Keratinocyte (primary cell): Measurements from ENCODE around the gene SMIM32. TPM values are rescaled to one million over a fixed set of nuclear protein-coding genes. Genes with fewer than 3 reads are reported as not detected.

ENCODE experiments used
- DNase-seq: peaks from one replicate; pipeline ENCODE4 v3.0.0-alpha.2; 2011; ENCODE audit warnings: low read depth, missing footprints, low spot score
- FAIRE-seq: peaks from 2 replicates; lab custom pipeline; 2011; peaks lifted over from hg19 to GRCh38; lab: Jason Lieb, UNC
- H2AFZ ChIP-seq: 2 replicates; pipeline ENCODE4 v1.6.0; 2012; ENCODE audit warnings: low read length, control low read depth, inconsistent platforms; ENCODE audit not compliant: control insufficient read depth
- H3K27ac ChIP-seq: 2 replicates; pipeline ENCODE4 v1.5.1; 2011; ENCODE audit warnings: low read length; ENCODE audit not compliant: control insufficient read depth, insufficient read depth
- H3K27me3 ChIP-seq: 3 replicates; pipeline ENCODE4 v1.6.0; 2011; ENCODE audit warnings: low read length; ENCODE audit not compliant: control insufficient read depth, insufficient read depth; ENCODE audit errors: extremely low read depth
- H3K36me3 ChIP-seq, 2 experiments: 2 replicates in 1 of 2; 3 replicates in 1 of 2; pipeline ENCODE4 v1.5.1; 2011; ENCODE audit warnings: low read length in 2 of 2, mild to moderate bottlenecking in 1 of 2; ENCODE audit not compliant: control insufficient read depth in 2 of 2, insufficient read depth in 2 of 2; ENCODE audit errors: extremely low read depth in 1 of 2
- H3K4me1 ChIP-seq: 3 replicates; pipeline ENCODE4 v1.5.1; 2011; ENCODE audit warnings: low read length; ENCODE audit not compliant: control insufficient read depth, insufficient read depth; ENCODE audit errors: extremely low read depth
- H3K4me2 ChIP-seq: 3 replicates; pipeline ENCODE4 v1.6.0; 2011; ENCODE audit warnings: low read depth, low read length; ENCODE audit not compliant: control insufficient read depth, insufficient read depth; ENCODE audit errors: extremely low read depth
- H3K4me3 ChIP-seq, 3 experiments: fragments of 200-600 bp in 1 of 3; sonication (generic) in 1 of 3; 2 replicates in 2 of 3; 3 replicates in 1 of 3; pipeline ENCODE4 v1.5.1; 2011 to 2016; ENCODE audit warnings: low read length in 3 of 3, mild to moderate bottlenecking in 3 of 3, control low read depth in 2 of 3, inconsistent platforms in 1 of 3, low read depth in 1 of 3, mixed read lengths in 1 of 3, mixed run types in 1 of 3, moderate library complexity in 1 of 3; ENCODE audit not compliant: control insufficient read depth in 2 of 3, insufficient read depth in 2 of 3; ENCODE audit errors: extremely low read depth in 1 of 3
- H3K79me2 ChIP-seq: 2 replicates; pipeline ENCODE4 v1.6.0; 2012; ENCODE audit warnings: low read length; ENCODE audit not compliant: control insufficient read depth, insufficient read depth
- H3K9ac ChIP-seq: 3 replicates; pipeline ENCODE4 v1.6.0; 2011; ENCODE audit warnings: low read length; ENCODE audit not compliant: control insufficient read depth, insufficient read depth; ENCODE audit errors: extremely low read depth
- H3K9me1 ChIP-seq: 3 replicates; pipeline ENCODE4 v1.6.0; 2011; ENCODE audit warnings: low read length; ENCODE audit not compliant: control insufficient read depth, insufficient read depth; ENCODE audit errors: extremely low read depth
- H3K9me3 ChIP-seq: 2 replicates; pipeline ENCODE4 v1.5.1; 2012; ENCODE audit warnings: low read depth, low read length; ENCODE audit not compliant: control insufficient read depth
- H4K20me1 ChIP-seq: 3 replicates; pipeline ENCODE4 v1.6.0; 2011; ENCODE audit warnings: low read length; ENCODE audit not compliant: control insufficient read depth, insufficient read depth; ENCODE audit errors: extremely low read depth
- EZH2 ChIP-seq: IDR thresholded peaks from one replicate; pipeline ENCODE4 v1.6.1; 2012; ENCODE audit warnings: inconsistent platforms, mild to moderate bottlenecking, low read length, moderate library complexity
- dilution Hi-C: fragments of 300-500 bp; cut with MboI; formaldehyde crosslinking; loops from one replicate; pipeline ENCODE4 v1.7.0; 2020; ENCODE audit warnings: low sequenced_read_pairs; ENCODE audit not compliant: extremely low pct_ligation_motif_present
- polyA plus RNA-seq, 5 experiments: library from polyadenylated mRNA; depleted of rRNA in 3 of 5; stranded (reverse) in 3 of 5; stranded (forward) in 1 of 5; unstranded in 1 of 5; fragments of >200 nt; gene quantifications; 1 replicate in 1 of 5; 2 replicates in 3 of 5; 3 replicates in 1 of 5; pipeline versions ENCODE4 v1.2.1 to v1.2.3, GENCODE V29; 2011 to 2012; ENCODE audit warnings: missing spikeins in 2 of 5, low read depth in 1 of 5, low replicate concordance in 1 of 5
- TF ChIP-seq, protein P1 (sequence below), 3 experiments: IDR thresholded peaks in 1 of 3; conservative IDR thresholded peaks in 1 of 3; optimal IDR thresholded peaks in 1 of 3; 2 replicates in 2 of 3; 3 replicates in 1 of 3; pipeline versions ENCODE3 to v1.5.1; 2011; ENCODE audit warnings: low read length in 3 of 3, mild to moderate bottlenecking in 3 of 3, moderate library complexity in 2 of 3, control low read depth in 1 of 3, inconsistent platforms in 1 of 3; ENCODE audit not compliant: insufficient read depth in 2 of 3; ENCODE audit errors: extremely low read depth in 1 of 3

Gene SMIM32
- polyA plus RNA-seq, 1 donor (not counting 4 experiments of a cell fraction or from before 2014, with no cell fraction given) = not detected

DNA sequence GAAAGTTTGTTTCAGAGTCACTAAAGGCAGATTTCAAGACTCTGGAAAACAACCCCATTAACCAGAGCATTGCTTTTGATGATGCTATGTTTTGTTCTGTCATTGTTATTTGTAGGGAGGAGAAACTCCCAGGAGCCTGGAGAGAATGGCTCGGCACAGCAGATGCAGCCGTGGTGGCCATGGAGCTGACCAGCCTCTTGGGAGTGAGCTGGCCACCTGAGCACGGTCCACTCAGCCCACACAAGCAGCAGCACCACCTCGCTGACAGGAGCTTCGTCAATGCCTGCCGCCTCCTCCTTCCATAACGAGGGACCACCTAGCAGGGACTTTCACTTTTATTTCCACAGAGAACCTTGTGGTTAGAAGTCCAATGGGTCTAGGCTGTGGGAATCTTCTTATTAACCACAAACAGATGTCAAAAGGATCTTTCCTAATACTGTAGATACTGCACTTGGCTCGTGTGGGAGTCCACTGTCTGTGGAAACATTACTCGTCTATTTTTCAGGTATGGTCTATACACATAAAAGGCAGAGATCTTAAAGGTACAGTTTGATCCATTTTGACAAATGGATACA, 21.0 kb upstream of the SMIM32 start:
- dilution Hi-C loops = no loop called here
- no peak for TF ChIP-seq EZH2
- TF ChIP-seq, protein P1, sequence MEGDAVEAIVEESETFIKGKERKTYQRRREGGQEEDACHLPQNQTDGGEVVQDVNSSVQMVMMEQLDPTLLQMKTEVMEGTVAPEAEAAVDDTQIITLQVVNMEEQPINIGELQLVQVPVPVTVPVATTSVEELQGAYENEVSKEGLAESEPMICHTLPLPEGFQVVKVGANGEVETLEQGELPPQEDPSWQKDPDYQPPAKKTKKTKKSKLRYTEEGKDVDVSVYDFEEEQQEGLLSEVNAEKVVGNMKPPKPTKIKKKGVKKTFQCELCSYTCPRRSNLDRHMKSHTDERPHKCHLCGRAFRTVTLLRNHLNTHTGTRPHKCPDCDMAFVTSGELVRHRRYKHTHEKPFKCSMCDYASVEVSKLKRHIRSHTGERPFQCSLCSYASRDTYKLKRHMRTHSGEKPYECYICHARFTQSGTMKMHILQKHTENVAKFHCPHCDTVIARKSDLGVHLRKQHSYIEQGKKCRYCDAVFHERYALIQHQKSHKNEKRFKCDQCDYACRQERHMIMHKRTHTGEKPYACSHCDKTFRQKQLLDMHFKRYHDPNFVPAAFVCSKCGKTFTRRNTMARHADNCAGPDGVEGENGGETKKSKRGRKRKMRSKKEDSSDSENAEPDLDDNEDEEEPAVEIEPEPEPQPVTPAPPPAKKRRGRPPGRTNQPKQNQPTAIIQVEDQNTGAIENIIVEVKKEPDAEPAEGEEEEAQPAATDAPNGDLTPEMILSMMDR (optimal IDR thresholded peaks at IDR 0.05 in 1 of 3, IDR thresholded peaks at IDR 0.05 in 1 of 3, conservative IDR thresholded peaks at IDR 0.05 in 1 of 3; ENCODE audit: extremely low read depth in 1 of 3, insufficient read depth in 2 of 3, low read length in 3 of 3) = no peak

DNA sequence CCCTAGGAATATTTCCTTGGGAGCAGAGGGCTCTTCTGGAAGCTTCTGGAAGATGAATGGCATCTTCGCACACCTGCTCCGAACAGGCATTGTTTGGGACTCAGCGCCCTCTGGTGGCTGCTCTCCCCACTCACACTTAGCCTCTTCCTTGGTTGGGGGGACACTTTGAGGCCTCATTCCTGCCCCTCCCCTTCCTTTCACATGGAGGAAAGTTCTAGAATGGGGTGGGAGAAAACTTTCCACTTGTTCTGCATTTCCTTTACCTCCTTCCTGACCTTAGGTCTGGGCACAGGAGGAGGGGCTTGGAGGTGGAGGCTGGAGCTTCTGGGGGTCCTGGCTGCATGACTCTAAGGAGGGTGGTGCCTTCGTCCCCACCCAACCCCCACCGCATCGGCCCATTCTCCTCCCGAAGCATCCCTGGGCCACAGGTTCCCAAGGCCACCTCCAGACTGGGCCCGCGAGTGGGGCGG, 19.3 kb upstream of the SMIM32 start:
- DNase-seq = no peak
- TF ChIP-seq, protein P1 (optimal IDR thresholded peaks at IDR 0.05 in 1 of 3, IDR thresholded peaks at IDR 0.05 in 1 of 3, conservative IDR thresholded peaks at IDR 0.05 in 1 of 3; ENCODE audit: extremely low read depth in 1 of 3, insufficient read depth in 2 of 3, low read length in 3 of 3) = peak; percentile 90 to 95 (median 91)
- no peak for TF ChIP-seq EZH2

More for the DNA sequence above, 21.0 kb upstream of the SMIM32 start:
- Histone ChIP-seq H3K4me3 (no peak overlapping the region), H3K4me2 (no peak overlapping the region), H2AFZ (no peak overlapping the region), H4K20me1 (no peaks in the 10 kb centered on the region), H3K27ac (no peak overlapping the region), H3K9ac (no peak overlapping the region), H3K36me3 (no peaks in the 10 kb centered on the region), H3K27me3 (peaks cover 5% of the 10 kb centered on the region), H3K9me1 (no peaks in the 10 kb centered on the region), H3K4me1 (no peaks in the 10 kb centered on the region), H3K9me3 (no peaks in the 10 kb centered on the region), H3K79me2 (no peaks in the 10 kb centered on the region)
- DNase-seq (no peak), FAIRE-seq (no peak)

More for the DNA sequence above, 19.3 kb upstream of the SMIM32 start:
- dilution Hi-C loops = no loop called here
- peak; percentile 32 for FAIRE-seq
- Histone ChIP-seq H3K27ac (no peak overlapping the region), H3K79me2 (no peaks in the 10 kb centered on the region), H3K9me3 (no peaks in the 10 kb centered on the region), H3K27me3 (peaks cover 9% of the 10 kb centered on the region), H4K20me1 (no peaks in the 10 kb centered on the region), H3K4me2 (no peak overlapping the region), H3K36me3 (no peaks in the 10 kb centered on the region), H3K4me3 (no peak overlapping the region), H2AFZ (no peak overlapping the region), H3K9ac (no peak overlapping the region), H3K4me1 (no peaks in the 10 kb centered on the region), H3K9me1 (no peaks in the 10 kb centered on the region)
